SK-N-SH treated with all-trans-retinoic acid at 6 μM for 48 hours (cell line): ENCODE measurements around the gene EPB41L4A.

ENCODE experiments used
- ARNTL ChIP-seq: fragments of 450-650 bp; formaldehyde crosslinking; IDR thresholded peaks from 2 replicates; pipeline ENCODE4 v1.5.0; 2020; ENCODE audit warnings: low read depth, mild to moderate bottlenecking, moderate library complexity, borderline replicate concordance
- CSDC2 ChIP-seq: fragments of 250-450 bp; sonication (Bioruptor Pico); IDR thresholded peaks from 2 replicates; pipeline ENCODE4 v1.5.0; 2020; ENCODE audit warnings: mild to moderate bottlenecking, moderate library complexity
- ISL1 ChIP-seq: fragments of 250-450 bp; sonication (Bioruptor Pico); IDR thresholded peaks from 2 replicates; pipeline ENCODE4 v2.1.2; 2022; ENCODE audit warnings: mild to moderate bottlenecking, moderate library complexity
- OSR1 ChIP-seq: fragments of 250-450 bp; sonication (Bioruptor Pico); IDR thresholded peaks from 2 replicates; pipeline ENCODE4 v1.8.0; 2022; ENCODE audit warnings: moderate library complexity, mild to moderate bottlenecking, inconsistent platforms
- RARB ChIP-seq: fragments of 250-450 bp; sonication (Bioruptor Pico); IDR thresholded peaks from 2 replicates; pipeline ENCODE4 v1.8.0; 2021; ENCODE audit warnings: mild to moderate bottlenecking, moderate library complexity
- SNAI2 ChIP-seq: fragments of 250-450 bp; sonication (Bioruptor Pico); IDR thresholded peaks from 2 replicates; pipeline ENCODE4 v1.5.0; 2020; ENCODE audit warnings: mild to moderate bottlenecking, moderate library complexity
- TCF4 ChIP-seq: fragments of 250-450 bp; sonication (Bioruptor Pico); IDR thresholded peaks from 2 replicates; pipeline ENCODE4 v1.8.0; 2021; ENCODE audit warnings: mild to moderate bottlenecking, moderate library complexity, borderline replicate concordance
- TOX ChIP-seq: fragments of 250-450 bp; sonication (Bioruptor Pico); IDR thresholded peaks from 2 replicates; pipeline ENCODE4 v1.8.0; 2021; ENCODE audit warnings: mild to moderate bottlenecking, moderate library complexity, borderline replicate concordance
- ZFP3 ChIP-seq: fragments of 250-450 bp; sonication (Bioruptor Pico); IDR thresholded peaks from 2 replicates; pipeline ENCODE4 v1.5.0; 2020; ENCODE audit warnings: mild to moderate bottlenecking, moderate library complexity
- ZFP30 ChIP-seq: fragments of 450-650 bp; formaldehyde crosslinking; IDR thresholded peaks from 2 replicates; pipeline ENCODE4 v1.5.0; 2022; ENCODE audit warnings: mild to moderate bottlenecking, moderate library complexity
- ZNF565 ChIP-seq: fragments of 450-650 bp; formaldehyde crosslinking; conservative IDR thresholded peaks from 2 replicates; pipeline ENCODE4 v1.5.0; 2020; ENCODE audit warnings: low read depth, mild to moderate bottlenecking, moderate library complexity
- ZNF70 ChIP-seq: fragments of 450-650 bp; formaldehyde crosslinking; IDR thresholded peaks from 2 replicates; pipeline ENCODE4 v1.5.0; 2020; ENCODE audit warnings: mild to moderate bottlenecking, moderate library complexity
- TF ChIP-seq, protein P1 (sequence below): fragments of 250-450 bp; sonication (Bioruptor Pico); IDR thresholded peaks from 2 replicates; pipeline ENCODE4 v1.5.1; 2020; ENCODE audit warnings: low read depth, mild to moderate bottlenecking, moderate library complexity
- TF ChIP-seq, protein P2 (sequence below): fragments of 250-450 bp; sonication (Bioruptor Pico); IDR thresholded peaks from 2 replicates; pipeline ENCODE4 v1.8.0; 2020; ENCODE audit warnings: mild to moderate bottlenecking, moderate library complexity, borderline replicate concordance

DNA sequence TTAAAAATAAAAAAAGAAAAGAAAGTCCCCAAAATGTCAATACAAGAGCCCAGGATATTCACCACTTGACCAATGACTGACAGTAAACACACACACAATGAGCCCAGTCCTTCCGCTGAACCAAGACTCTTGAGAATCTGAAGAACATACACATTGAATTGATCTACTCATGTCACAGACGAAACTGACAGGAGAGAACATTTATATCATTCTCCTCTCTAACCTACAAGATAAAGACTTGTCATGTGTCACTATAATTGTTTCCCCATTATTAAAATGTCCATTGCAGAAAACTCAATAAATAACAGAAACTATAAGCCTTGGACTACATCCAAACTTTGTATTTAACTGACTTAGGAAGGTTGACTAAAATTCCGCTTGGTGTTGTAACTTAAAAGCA lies 296.7 kb downstream of the EPB41L4A start:
- TF ChIP-seq RARB (CRISPR knock-in tag): no peak
- no peak for TF ChIP-seq SNAI2 (CRISPR knock-in tag)
- TF ChIP-seq ZNF565 (CRISPR knock-in tag): no peak
- TF ChIP-seq ZNF70: no peak
- TF ChIP-seq, protein P1, sequence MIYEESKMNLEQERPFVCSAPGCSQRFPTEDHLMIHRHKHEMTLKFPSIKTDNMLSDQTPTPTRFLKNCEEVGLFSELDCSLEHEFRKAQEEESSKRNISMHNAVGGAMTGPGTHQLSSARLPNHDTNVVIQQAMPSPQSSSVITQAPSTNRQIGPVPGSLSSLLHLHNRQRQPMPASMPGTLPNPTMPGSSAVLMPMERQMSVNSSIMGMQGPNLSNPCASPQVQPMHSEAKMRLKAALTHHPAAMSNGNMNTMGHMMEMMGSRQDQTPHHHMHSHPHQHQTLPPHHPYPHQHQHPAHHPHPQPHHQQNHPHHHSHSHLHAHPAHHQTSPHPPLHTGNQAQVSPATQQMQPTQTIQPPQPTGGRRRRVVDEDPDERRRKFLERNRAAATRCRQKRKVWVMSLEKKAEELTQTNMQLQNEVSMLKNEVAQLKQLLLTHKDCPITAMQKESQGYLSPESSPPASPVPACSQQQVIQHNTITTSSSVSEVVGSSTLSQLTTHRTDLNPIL: no peak
- no peak for TF ChIP-seq ARNTL
- TF ChIP-seq ISL1: no peak
- no peak for TF ChIP-seq ZFP3 (CRISPR knock-in tag)
- TF ChIP-seq, protein P2, sequence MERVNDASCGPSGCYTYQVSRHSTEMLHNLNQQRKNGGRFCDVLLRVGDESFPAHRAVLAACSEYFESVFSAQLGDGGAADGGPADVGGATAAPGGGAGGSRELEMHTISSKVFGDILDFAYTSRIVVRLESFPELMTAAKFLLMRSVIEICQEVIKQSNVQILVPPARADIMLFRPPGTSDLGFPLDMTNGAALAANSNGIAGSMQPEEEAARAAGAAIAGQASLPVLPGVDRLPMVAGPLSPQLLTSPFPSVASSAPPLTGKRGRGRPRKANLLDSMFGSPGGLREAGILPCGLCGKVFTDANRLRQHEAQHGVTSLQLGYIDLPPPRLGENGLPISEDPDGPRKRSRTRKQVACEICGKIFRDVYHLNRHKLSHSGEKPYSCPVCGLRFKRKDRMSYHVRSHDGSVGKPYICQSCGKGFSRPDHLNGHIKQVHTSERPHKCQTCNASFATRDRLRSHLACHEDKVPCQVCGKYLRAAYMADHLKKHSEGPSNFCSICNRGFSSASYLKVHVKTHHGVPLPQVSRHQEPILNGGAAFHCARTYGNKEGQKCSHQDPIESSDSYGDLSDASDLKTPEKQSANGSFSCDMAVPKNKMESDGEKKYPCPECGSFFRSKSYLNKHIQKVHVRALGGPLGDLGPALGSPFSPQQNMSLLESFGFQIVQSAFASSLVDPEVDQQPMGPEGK: no peak
- no peak for TF ChIP-seq CSDC2 (CRISPR knock-in tag)
- no peak for TF ChIP-seq ZFP30 (CRISPR knock-in tag)
- no peak for TF ChIP-seq OSR1 (CRISPR knock-in tag)
- no peak for TF ChIP-seq TCF4 (CRISPR knock-in tag)
- no peak for TF ChIP-seq TOX (CRISPR knock-in tag)
